ENCODE measurements around the gene AMH.

DNA sequence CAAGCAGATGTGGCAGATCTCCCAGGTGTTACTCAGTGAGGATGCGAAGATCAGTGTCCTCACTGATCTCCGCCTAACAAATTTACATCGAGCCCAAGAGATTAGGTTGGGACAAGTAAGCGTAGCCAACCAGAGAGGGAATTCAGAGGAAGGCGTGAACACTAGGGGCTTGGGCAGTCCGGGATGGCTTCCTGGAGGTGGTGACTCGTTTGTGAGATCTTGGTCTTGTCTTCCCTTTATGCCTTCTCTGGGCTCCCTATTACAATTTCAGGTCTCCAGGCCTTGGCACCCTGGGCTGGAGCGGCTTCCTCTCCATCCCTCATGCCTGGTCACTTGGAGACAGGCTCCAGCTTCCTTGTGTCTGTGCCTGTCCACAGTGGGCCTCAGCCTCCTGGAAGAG lies 6.3 kb upstream of the AMH start:
- no peak for TF ChIP-seq CEBPB (IDR thresholded peaks at IDR 0.05; ENCODE audit: low read depth, low read length)
- TF ChIP-seq POLR2A (IDR thresholded peaks at IDR 0.05; ENCODE audit: low read depth, low read length): no peak
- TF ChIP-seq, protein P1, sequence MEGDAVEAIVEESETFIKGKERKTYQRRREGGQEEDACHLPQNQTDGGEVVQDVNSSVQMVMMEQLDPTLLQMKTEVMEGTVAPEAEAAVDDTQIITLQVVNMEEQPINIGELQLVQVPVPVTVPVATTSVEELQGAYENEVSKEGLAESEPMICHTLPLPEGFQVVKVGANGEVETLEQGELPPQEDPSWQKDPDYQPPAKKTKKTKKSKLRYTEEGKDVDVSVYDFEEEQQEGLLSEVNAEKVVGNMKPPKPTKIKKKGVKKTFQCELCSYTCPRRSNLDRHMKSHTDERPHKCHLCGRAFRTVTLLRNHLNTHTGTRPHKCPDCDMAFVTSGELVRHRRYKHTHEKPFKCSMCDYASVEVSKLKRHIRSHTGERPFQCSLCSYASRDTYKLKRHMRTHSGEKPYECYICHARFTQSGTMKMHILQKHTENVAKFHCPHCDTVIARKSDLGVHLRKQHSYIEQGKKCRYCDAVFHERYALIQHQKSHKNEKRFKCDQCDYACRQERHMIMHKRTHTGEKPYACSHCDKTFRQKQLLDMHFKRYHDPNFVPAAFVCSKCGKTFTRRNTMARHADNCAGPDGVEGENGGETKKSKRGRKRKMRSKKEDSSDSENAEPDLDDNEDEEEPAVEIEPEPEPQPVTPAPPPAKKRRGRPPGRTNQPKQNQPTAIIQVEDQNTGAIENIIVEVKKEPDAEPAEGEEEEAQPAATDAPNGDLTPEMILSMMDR (conservative IDR thresholded peaks at IDR 0.05; ENCODE audit: low read depth, low read length): no peak
- no peak for TF ChIP-seq MAFK (IDR thresholded peaks at IDR 0.05; ENCODE audit: low read depth, low read length)
- no peak for TF ChIP-seq MXI1 (IDR thresholded peaks at IDR 0.05; ENCODE audit: borderline replicate concordance, low read depth, low read length)
- TF ChIP-seq BHLHE40 (IDR thresholded peaks at IDR 0.05; ENCODE audit: low read depth, low read length): no peak
- no peak for TF ChIP-seq RAD21 (IDR thresholded peaks at IDR 0.05; ENCODE audit: low read length)
- TF ChIP-seq, protein P2, sequence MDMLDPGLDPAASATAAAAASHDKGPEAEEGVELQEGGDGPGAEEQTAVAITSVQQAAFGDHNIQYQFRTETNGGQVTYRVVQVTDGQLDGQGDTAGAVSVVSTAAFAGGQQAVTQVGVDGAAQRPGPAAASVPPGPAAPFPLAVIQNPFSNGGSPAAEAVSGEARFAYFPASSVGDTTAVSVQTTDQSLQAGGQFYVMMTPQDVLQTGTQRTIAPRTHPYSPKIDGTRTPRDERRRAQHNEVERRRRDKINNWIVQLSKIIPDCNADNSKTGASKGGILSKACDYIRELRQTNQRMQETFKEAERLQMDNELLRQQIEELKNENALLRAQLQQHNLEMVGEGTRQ (IDR thresholded peaks at IDR 0.05; ENCODE audit: low read depth, low read length): no peak
- TF ChIP-seq RFX5 (IDR thresholded peaks at IDR 0.05; ENCODE audit: low read depth, low read length): no peak
- no peak for TF ChIP-seq SMC3 (IDR thresholded peaks at IDR 0.05; ENCODE audit: low read depth, low read length)
- no peak for TF ChIP-seq FOS (IDR thresholded peaks at IDR 0.05; ENCODE audit: low read depth, low read length)
- TF ChIP-seq CHD1 (IDR thresholded peaks at IDR 0.05; ENCODE audit: low read depth, low read length): no peak

Data from IMR-90 (cell line).